HFFc6 (cell line): Measurements from ENCODE around the gene ATRAID. TPM values are rescaled to one million over a fixed set of nuclear protein-coding genes. Genes with fewer than 3 reads are reported as not detected.

ENCODE experiments used
- DNase-seq: peaks from one replicate; pipeline ENCODE4 v3.0.0-alpha.2; 2018
- H3K27ac Mint-ChIP-seq: 2 replicates; pipeline ENCODE4 v1.8.0; 2020; ENCODE audit warnings: mild to moderate bottlenecking, mixed read lengths
- H3K27me3 Mint-ChIP-seq: 2 replicates; pipeline ENCODE4 v1.8.0; 2021; ENCODE audit warnings: mild to moderate bottlenecking, moderate library complexity, mixed read lengths; ENCODE audit not compliant: insufficient read depth
- H3K36me3 Mint-ChIP-seq: 2 replicates; pipeline ENCODE4 v1.8.0; 2021; ENCODE audit warnings: low read depth, mixed read lengths
- H3K4me1 Mint-ChIP-seq: 2 replicates; pipeline ENCODE4 v1.8.0; 2020; ENCODE audit warnings: low read depth, mixed read lengths
- H3K4me3 Mint-ChIP-seq: 2 replicates; pipeline ENCODE4 v1.8.0; 2020; ENCODE audit warnings: mild to moderate bottlenecking, moderate library complexity, mixed read lengths
- H3K9me3 Mint-ChIP-seq: 2 replicates; pipeline ENCODE4 v1.8.0; 2020; ENCODE audit warnings: mild to moderate bottlenecking, mixed read lengths
- total RNA-seq, 6 experiments: library from RNA; stranded (reverse); fragmentation: NEBNext Ultra II Directional; extraction: Animal tissue kit (Norgen Biotek cat#: 25700); gene quantifications; 2 replicates in 1 of 6; 3 replicates in 5 of 6; pipeline ENCODE4 v1.2.3, GENCODE V29; 2021
- TF ChIP-seq, protein P1 (sequence below): fragments of 200-600 bp; sonication (generic); IDR thresholded peaks from 2 replicates; pipeline ENCODE4 v1.5.0; 2021; ENCODE audit warnings: antibody characterized with exemption, mild to moderate bottlenecking

Gene ATRAID
- total RNA-seq, 6 experiments from 2014 or later = 98.8 to 123 (median 116) TPM

- no peak overlapping the region for H3K4me3 Mint-ChIP-seq
- peaks cover 60% of the 10 kb centered on the region for H3K4me1 Mint-ChIP-seq
- peaks cover 41% of the 10 kb centered on the region for H3K36me3 Mint-ChIP-seq
- no peaks in the 10 kb centered on the region for H3K9me3 Mint-ChIP-seq
- H3K27ac Mint-ChIP-seq = no peak overlapping the region
- H3K27me3 Mint-ChIP-seq = peaks cover 8% of the 10 kb centered on the region
- TF ChIP-seq, protein P1, sequence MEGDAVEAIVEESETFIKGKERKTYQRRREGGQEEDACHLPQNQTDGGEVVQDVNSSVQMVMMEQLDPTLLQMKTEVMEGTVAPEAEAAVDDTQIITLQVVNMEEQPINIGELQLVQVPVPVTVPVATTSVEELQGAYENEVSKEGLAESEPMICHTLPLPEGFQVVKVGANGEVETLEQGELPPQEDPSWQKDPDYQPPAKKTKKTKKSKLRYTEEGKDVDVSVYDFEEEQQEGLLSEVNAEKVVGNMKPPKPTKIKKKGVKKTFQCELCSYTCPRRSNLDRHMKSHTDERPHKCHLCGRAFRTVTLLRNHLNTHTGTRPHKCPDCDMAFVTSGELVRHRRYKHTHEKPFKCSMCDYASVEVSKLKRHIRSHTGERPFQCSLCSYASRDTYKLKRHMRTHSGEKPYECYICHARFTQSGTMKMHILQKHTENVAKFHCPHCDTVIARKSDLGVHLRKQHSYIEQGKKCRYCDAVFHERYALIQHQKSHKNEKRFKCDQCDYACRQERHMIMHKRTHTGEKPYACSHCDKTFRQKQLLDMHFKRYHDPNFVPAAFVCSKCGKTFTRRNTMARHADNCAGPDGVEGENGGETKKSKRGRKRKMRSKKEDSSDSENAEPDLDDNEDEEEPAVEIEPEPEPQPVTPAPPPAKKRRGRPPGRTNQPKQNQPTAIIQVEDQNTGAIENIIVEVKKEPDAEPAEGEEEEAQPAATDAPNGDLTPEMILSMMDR = no peak
- peak; percentile 8 for DNase-seq
These were observed 3.1 kb downstream of the ATRAID start for GRCh38 chr2:27214941-27215340.

DNA sequence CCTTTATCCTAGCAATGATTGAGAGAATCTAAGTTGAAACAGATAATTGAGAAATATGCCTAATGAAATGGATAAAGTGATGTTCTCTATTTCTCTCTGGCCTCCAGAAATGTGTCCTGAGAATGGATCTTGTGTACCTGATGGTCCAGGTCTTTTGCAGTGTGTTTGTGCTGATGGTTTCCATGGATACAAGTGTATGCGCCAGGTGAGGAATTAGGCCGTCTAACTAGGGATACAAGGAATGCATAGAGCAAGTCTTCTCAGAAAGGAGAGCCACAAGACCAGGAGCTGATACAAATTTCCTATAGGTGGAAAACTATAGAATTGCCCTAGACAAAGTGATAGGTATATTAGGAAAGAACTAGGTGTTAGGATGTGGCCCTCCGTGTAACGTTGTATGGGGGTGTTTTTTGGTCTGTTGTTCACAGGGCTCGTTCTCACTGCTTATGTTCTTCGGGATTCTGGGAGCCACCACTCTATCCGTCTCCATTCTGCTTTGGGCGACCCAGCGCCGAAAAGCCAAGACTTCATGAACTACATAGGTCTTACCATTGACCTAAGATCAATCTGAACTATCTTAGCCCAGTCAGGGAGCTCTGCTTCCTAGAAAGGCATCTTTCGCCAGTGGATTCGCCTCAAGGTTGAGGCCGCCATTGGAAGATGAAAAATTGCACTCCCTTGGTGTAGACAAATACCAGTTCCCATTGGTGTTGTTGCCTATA is 4.7 kb downstream of the ATRAID start:
- TF ChIP-seq, protein P1 = no peak
- peaks cover 59% of the 10 kb centered on the region for H3K4me1 Mint-ChIP-seq
- no peaks in the 10 kb centered on the region for H3K9me3 Mint-ChIP-seq
- no peak for DNase-seq
- peak overlapping the region; percentile 91 for H3K27ac Mint-ChIP-seq
- peaks cover 8% of the 10 kb centered on the region for H3K27me3 Mint-ChIP-seq
- H3K4me3 Mint-ChIP-seq = peak overlapping the region; percentile 95
- H3K36me3 Mint-ChIP-seq = peaks cover 48% of the 10 kb centered on the region

- H3K9me3 Mint-ChIP-seq = no peaks in the 10 kb centered on the region
- H3K27me3 Mint-ChIP-seq = peaks cover 7% of the 10 kb centered on the region
- peak; percentile 72 for DNase-seq
- H3K4me3 Mint-ChIP-seq = peak within 1 kb of the TSS; percentile 95
- peaks cover 55% of the 10 kb centered on the region for H3K36me3 Mint-ChIP-seq
- TF ChIP-seq, protein P1 = peak; percentile 39
- H3K4me1 Mint-ChIP-seq = peaks cover 59% of the 10 kb centered on the region
- H3K27ac Mint-ChIP-seq = peak within 1 kb of the TSS; percentile 91
These were observed 5.6 kb downstream of the ATRAID start, which contains the start of gene CAD for GRCh38 chr2:27217173-27218121. Gene CAD, plus strand, starts transcription at chr2:27217369. Its CDS starts 183 bp downstream, at chr2:27217552.

- Mint-ChIP-seq H3K9me3 (no peaks in the 10 kb centered on the region), H3K36me3 (peaks cover 60% of the 10 kb centered on the region), H3K27ac (no peak overlapping the region), H3K27me3 (peaks cover 4% of the 10 kb centered on the region), H3K4me3 (peak overlapping the region; percentile 95), H3K4me1 (peaks cover 51% of the 10 kb centered on the region)
- TF ChIP-seq, protein P1 = no peak
- no peak for DNase-seq
These were observed 6.8 kb downstream of the ATRAID start for GRCh38 chr2:27218614-27219013.

DNA sequence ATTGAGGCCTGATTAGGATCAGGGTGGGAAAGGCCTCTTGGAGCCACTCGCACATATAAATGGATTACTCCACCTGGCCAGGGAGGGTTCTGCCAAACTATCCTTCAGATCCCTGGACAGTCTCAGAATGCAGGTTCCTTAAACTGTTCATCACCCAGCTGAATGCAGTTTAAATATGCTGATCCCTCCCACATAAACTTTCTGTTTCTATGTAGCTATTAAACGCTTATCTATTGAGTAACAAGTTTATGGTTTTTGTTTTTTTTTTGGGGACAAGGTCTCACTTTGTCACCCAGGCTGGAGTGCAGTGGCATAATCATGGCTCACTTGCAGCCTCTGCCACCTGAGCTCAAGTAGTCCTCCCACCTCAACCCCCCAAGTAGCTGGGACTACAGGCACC is 7.2 kb downstream of the ATRAID start:
- peaks cover 46% of the 10 kb centered on the region for H3K4me1 Mint-ChIP-seq
- no peak overlapping the region for H3K27ac Mint-ChIP-seq
- no peak for DNase-seq
- TF ChIP-seq, protein P1 = no peak
- no peaks in the 10 kb centered on the region for H3K9me3 Mint-ChIP-seq
- peak overlapping the region; percentile 95 for H3K4me3 Mint-ChIP-seq
- H3K36me3 Mint-ChIP-seq = peaks cover 56% of the 10 kb centered on the region
- peaks cover 4% of the 10 kb centered on the region for H3K27me3 Mint-ChIP-seq
